Hepatocyte (in vitro differentiated cells): ENCODE data around the gene NADK. TPM values are rescaled to one million over a fixed set of nuclear protein-coding genes. Genes with fewer than 3 reads are reported as not detected.
"Not testable (repeated sequence)": the region's sequence is repeated elsewhere in the genome, so short reads cannot be mapped to it uniquely, and the experiment has no call there.

Source experiments
- DNase-seq: peaks from one replicate; pipeline ENCODE4 v3.0.0-alpha.2; 2016; ENCODE audit warnings: low spot score
- H2AFZ ChIP-seq: fragments of 200-600 bp; sonication (generic); 2 replicates; pipeline ENCODE4 v1.6.0; 2016; ENCODE audit warnings: antibody characterized with exemption, mild to moderate bottlenecking
- H3K27ac ChIP-seq: fragments of 200-600 bp; sonication (generic); 2 replicates; pipeline ENCODE4 v1.5.1; 2016; ENCODE audit warnings: mild to moderate bottlenecking
- H3K27me3 ChIP-seq: fragments of 200-600 bp; sonication (generic); 2 replicates; pipeline ENCODE4 v1.6.1; 2016
- H3K36me3 ChIP-seq: fragments of 200-600 bp; sonication (generic); replicated peaks from 2 replicates; pipeline ENCODE4 v1.5.1; 2016; ENCODE audit warnings: low read depth; ENCODE audit not compliant: insufficient read depth
- H3K4me1 ChIP-seq: fragments of 200-600 bp; sonication (generic); 2 replicates; pipeline ENCODE4 v1.5.1; 2016; ENCODE audit warnings: mild to moderate bottlenecking, moderate library complexity; ENCODE audit not compliant: insufficient read depth
- H3K4me2 ChIP-seq: fragments of 200-600 bp; sonication (generic); 2 replicates; pipeline ENCODE4 v1.6.0; 2016
- H3K4me3 ChIP-seq: fragments of 200-600 bp; sonication (generic); 2 replicates; pipeline ENCODE4 v1.5.1; 2016; ENCODE audit warnings: mild to moderate bottlenecking
- H3K79me2 ChIP-seq: fragments of 200-600 bp; sonication (generic); 2 replicates; pipeline ENCODE4 v1.6.0; 2017; ENCODE audit warnings: mild to moderate bottlenecking
- H3K9me2 ChIP-seq: fragments of 200-600 bp; sonication (generic); replicated peaks from 2 replicates; pipeline ENCODE4 v1.6.0; 2017; ENCODE audit warnings: mild to moderate bottlenecking; ENCODE audit not compliant: insufficient read depth
- H3K9me3 ChIP-seq: fragments of 200-600 bp; sonication (generic); 2 replicates; pipeline ENCODE4 v1.5.1; 2016; ENCODE audit warnings: low read depth, mild to moderate bottlenecking
- H4K20me1 ChIP-seq: fragments of 200-600 bp; sonication (generic); 2 replicates; pipeline ENCODE4 v1.6.0; 2016; ENCODE audit warnings: mild to moderate bottlenecking; ENCODE audit not compliant: insufficient read depth, poor library complexity, severe bottlenecking
- EZH2phosphoT487 ChIP-seq: fragments of 200-600 bp; sonication (generic); IDR thresholded peaks from one replicate; pipeline ENCODE4 v1.6.1; 2018; ENCODE audit warnings: antibody characterized with exemption, mild to moderate bottlenecking, low read depth, moderate library complexity; ENCODE audit not compliant: unreplicated experiment, severe bottlenecking
- WGBS: methylation state at CpG from one replicate; pipeline ENCODE4 v1.1.6; 2016; ENCODE audit warnings: low lambda C conversion rate; ENCODE audit errors: missing lambda C conversion rate; 5-methylcytosine and 5-hydroxymethylcytosine counted together
- polyA plus RNA-seq: library from polyadenylated mRNA; unstranded; fragments of >200 nt; fragmentation: Nextera tagmentation; extraction: Ambion mirVana; gene quantifications from 2 replicates; pipeline ENCODE4 v1.2.1, GENCODE V29; 2016
- total RNA-seq: library from RNA; depleted of rRNA; stranded (reverse); fragments of >200 nt; gene quantifications from 2 replicates; pipeline ENCODE4 v1.2.3, GENCODE V29; 2014

Gene NADK
- total and polyA plus RNA-seq, 2 experiments from 2014 or later: 46.9 to 68.2 TPM

DNA sequence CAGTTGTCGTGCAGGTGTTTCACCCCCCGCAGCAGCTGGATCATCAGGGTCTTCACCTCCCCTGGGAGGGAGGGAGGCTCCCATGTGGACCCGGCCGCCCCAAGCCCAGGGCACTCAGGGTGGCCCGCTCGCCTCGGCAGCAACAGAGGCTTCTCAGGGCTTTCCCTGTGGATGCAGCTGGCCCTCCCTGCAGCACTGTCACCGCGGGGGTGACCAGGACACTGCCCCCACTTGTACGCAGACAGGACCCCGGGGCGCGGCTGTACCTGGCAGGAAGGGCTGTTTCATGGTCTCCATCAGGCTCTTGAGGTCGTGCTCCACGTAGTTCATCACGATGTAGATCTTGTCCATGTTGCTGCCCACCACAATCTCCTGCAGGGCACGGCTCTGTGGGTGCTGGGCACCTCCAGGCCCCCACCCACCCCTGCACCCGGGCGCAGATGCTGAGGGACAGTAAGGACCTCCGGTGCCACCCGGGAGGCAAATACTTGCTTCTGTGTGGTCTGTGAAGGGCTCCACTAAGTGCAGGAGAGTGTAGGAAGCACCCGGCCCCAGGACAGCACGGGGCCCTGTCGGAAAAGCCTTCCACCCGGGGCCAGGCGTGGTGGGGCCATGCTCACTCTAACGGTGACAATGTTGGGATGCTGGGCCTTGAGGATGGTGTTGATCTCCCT lies 73.8 kb downstream of the NADK start:
- H3K4me1 ChIP-seq, H3K4me3 ChIP-seq, H3K9me3 ChIP-seq, H3K9me2 ChIP-seq, H3K4me2 ChIP-seq, H3K36me3 ChIP-seq, H2AFZ ChIP-seq, H4K20me1 ChIP-seq, H3K27ac ChIP-seq, H3K27me3 ChIP-seq, DNase-seq, H3K79me2 ChIP-seq: not testable (repeated sequence)
- WGBS: 97% methylated on average over 21 of the region's 27 CpGs

DNA sequence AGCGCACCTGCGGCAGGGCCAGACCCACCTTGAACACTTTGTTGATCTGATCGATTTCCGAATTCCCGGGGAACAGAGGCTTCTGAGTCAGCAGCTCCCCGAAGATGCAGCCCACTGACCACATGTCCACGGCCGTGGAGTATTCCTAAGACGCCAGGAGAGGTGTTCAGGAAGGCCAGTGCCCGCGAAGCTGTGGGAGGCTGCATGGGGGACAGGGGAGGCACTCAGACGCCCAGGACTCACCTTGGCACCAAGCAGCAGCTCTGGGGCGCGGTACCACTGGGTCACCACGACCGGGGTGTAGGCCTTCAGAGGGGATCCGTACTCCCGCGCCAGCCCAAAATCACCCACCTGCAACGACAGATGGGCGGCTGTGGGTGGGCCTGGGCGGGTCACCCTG lies 74.5 kb downstream of the NADK start:
- Histone ChIP-seq H3K79me2 (no peaks in the 10 kb centered on the region), H3K4me3 (no peak overlapping the region), H3K9me2 (no peaks in the 10 kb centered on the region), H4K20me1 (no peaks in the 10 kb centered on the region), H3K4me1 (no peaks in the 10 kb centered on the region), H3K27me3 (no peaks in the 10 kb centered on the region), H2AFZ (no peak overlapping the region), H3K9me3 (no peaks in the 10 kb centered on the region), H3K27ac (no peak overlapping the region), H3K36me3 (no peaks in the 10 kb centered on the region), H3K4me2 (no peak overlapping the region)
- no peak for DNase-seq
- TF ChIP-seq EZH2phosphoT487: no peak
- WGBS: 96% methylated on average over 21 of the region's 22 CpGs

DNA sequence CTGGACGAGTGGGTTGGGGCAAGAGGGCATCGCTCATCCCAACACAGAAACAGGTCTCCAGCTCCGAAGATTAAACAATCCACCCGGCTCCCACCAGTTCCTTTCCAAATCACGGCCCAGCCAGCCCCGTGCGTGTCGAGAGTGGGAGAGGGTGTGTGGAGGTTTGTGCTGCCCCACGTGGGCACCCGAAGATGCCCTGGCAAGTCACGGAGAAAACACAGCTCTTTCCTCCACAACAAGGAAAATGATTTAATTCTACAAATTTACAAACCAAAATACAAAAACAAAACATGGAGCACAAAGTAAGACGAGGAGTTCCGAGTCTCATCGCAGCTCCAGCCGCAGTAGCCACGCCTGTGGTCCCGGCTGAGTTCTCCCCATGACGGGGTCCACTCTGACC lies 75.8 kb downstream of the NADK start:
- H3K4me2 ChIP-seq, H3K27me3 ChIP-seq, H3K4me1 ChIP-seq, H3K79me2 ChIP-seq, H3K36me3 ChIP-seq, H3K9me3 ChIP-seq, H2AFZ ChIP-seq, H3K9me2 ChIP-seq, DNase-seq, H3K4me3 ChIP-seq, H4K20me1 ChIP-seq, H3K27ac ChIP-seq: not testable (repeated sequence)
- 100% methylated on average over 3 of the region's 18 CpGs for WGBS

Other genes with a start within 250 kb of the NADK start
- gene TMEM240, start 237.8 kb downstream of the NADK start, total RNA-seq: 4.3 and 6.2 TPM in 2 replicates
- 2.1 and 2.6 TPM in 2 replicates for gene TMEM240, start 237.8 kb downstream of the NADK start, polyA plus RNA-seq
- gene SSU72, start 203.6 kb downstream of the NADK start, total RNA-seq: 75.7 and 85.0 TPM in 2 replicates
- gene SSU72, start 203.6 kb downstream of the NADK start, polyA plus RNA-seq: 192 and 203 TPM in 2 replicates
- gene FNDC10, start 178.3 kb downstream of the NADK start, total RNA-seq: 0.96 and 2.1 TPM in 2 replicates
- gene FNDC10, start 178.3 kb downstream of the NADK start, polyA plus RNA-seq: 6.0 and 8.8 TPM in 2 replicates
- 34.8 and 47.5 TPM in 2 replicates for gene MIB2, start 163.0 kb downstream of the NADK start, total RNA-seq
- gene MIB2, start 163.0 kb downstream of the NADK start, polyA plus RNA-seq: 75.3 and 121 TPM in 2 replicates
- 48.0 and 73.4 TPM in 2 replicates for gene MMP23B, start 146.3 kb downstream of the NADK start, total RNA-seq
- 136 and 184 TPM in 2 replicates for gene MMP23B, start 146.3 kb downstream of the NADK start, polyA plus RNA-seq
- gene CDK11B, start 119.5 kb downstream of the NADK start, total RNA-seq: 7.5 and 10.1 TPM in 2 replicates
- gene CDK11B, start 119.5 kb downstream of the NADK start, polyA plus RNA-seq: 15.3 and 21.3 TPM in 2 replicates
- gene SLC35E2B, start 85.7 kb downstream of the NADK start, total RNA-seq: 46.7 and 48.2 TPM in 2 replicates
- gene SLC35E2B, start 85.7 kb downstream of the NADK start, polyA plus RNA-seq: 27.5 and 29.2 TPM in 2 replicates
- 9.2 and 19.5 TPM in 2 replicates for gene CDK11A, start 54.1 kb downstream of the NADK start, total RNA-seq
- gene CDK11A, start 54.1 kb downstream of the NADK start, polyA plus RNA-seq: 30.9 and 41.6 TPM in 2 replicates
- gene GNB1, start 112.6 kb upstream of the NADK start, total RNA-seq: 134 and 155 TPM in 2 replicates
- gene GNB1, start 112.6 kb upstream of the NADK start, polyA plus RNA-seq: 154 and 175 TPM in 2 replicates
- 0.53 TPM in 1 of 2 replicates, not detected in the other for gene CALML6, start 136.8 kb upstream of the NADK start, total RNA-seq
- 0.33 and 1.3 TPM in 2 replicates for gene CALML6, start 136.8 kb upstream of the NADK start, polyA plus RNA-seq
- 3.6 and 5.8 TPM in 2 replicates for gene TMEM52, start 140.8 kb upstream of the NADK start, total RNA-seq
- gene TMEM52, start 140.8 kb upstream of the NADK start, polyA plus RNA-seq: 5.3 and 5.8 TPM in 2 replicates
- gene CFAP74, start 225.3 kb upstream of the NADK start, total RNA-seq: not detected in 2 replicates
- 0.07 TPM in 1 of 2 replicates, not detected in the other for gene CFAP74, start 225.3 kb upstream of the NADK start, polyA plus RNA-seq
- not detected in 2 replicates for gene GABRD, start 240.9 kb upstream of the NADK start, total RNA-seq
- gene GABRD, start 240.9 kb upstream of the NADK start, polyA plus RNA-seq: not detected in 2 replicates